Endometrium (tissue), 2 donors: Measurements from ENCODE around the gene SP100.
"Not testable (repeated sequence)": the region's sequence is repeated elsewhere in the genome, so short reads cannot be mapped to it uniquely, and the experiment has no call there.

Experiments
- FAIRE-seq: peaks from 2 replicates; lab custom pipeline; 2012; peaks lifted over from hg19 to GRCh38; lab: Jason Lieb, UNC
- donor health status: control.
- donor health status: control.

SP100 gene

GRCh38 chr2:230459216-230459615 lies 43.2 kb downstream of the SP100 start:
- FAIRE-seq = no peak

- no peak for FAIRE-seq
These were observed 55.1 kb downstream of the SP100 start for GRCh38 chr2:230471074-230471473.

DNA sequence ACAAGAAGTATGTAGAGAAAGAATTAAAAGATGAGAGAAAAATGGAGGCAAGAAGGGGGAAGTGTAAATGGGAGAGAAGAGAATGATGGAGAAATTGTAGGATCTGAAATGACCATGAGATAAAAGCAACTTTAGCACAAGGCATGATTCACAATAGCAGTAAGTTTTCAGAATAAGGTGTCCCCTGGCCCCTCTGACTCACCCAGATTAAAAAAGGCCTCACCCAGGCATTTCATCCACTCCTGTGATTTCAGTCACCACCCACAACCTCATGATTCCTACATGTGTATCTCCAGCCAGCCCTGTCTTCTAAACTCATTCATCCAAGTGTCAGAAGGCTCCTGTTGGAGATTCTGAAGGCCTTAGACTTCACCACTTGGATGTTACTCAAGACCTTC lies 56.6 kb downstream of the SP100 start:
- FAIRE-seq = no peak

- no peak for FAIRE-seq
These were observed 57.4 kb downstream of the SP100 start for GRCh38 chr2:230473378-230473777.

DNA sequence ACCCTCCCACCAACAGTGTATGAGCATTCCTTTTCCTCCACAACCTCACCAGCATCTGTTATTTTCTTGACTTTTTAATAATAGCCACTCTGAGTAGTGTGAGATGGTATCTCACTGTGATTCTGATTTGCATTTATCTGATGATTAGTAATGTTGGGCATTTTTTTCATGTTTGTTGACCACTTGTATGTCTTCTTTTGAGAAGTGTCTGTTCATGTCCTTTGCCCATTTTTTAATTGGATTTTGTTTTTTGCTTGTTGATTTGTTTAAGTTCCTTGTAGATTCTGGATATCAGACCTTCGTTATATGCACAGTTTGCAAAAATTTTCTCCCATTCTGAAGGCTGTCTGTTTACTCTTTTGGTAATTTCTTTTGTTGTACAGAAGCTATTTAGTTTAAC lies 59.1 kb downstream of the SP100 start:
- FAIRE-seq = no peak

DNA sequence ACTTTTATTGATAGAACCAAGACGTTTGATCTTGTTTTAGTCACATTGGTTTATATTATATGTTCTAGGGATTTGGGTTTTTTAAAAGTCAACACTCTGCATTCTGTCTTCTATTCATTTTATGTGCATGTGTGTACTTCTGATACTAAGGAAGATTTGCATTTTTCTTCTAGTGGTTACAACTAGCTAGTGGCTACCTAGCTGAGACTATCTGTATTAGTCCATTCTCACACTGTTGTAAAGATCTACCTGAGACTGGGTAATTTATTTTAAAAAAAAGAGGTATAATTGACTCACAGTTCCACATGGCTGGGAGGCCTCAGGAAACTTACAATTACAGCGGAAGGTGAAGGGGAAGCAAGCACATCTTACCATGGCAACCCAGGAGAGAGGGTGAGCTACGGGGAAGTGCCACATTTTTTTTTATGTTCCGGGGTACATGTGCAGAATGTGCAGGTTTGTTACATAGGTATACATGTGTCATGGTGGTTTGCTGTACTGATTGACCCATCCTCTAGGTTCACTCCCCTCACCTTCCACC lies 69.9 kb downstream of the SP100 start:
- FAIRE-seq = no peak

- not testable (repeated sequence) for FAIRE-seq
These were observed 75.2 kb downstream of the SP100 start for GRCh38 chr2:230491219-230491618.

GRCh38 chr2:230492107-230492506 lies 76.1 kb downstream of the SP100 start:
- FAIRE-seq = no peak

GRCh38 chr2:230494980-230495379 lies 79.0 kb downstream of the SP100 start:
- FAIRE-seq = no peak

GRCh38 chr2:230496891-230497290 lies 80.9 kb downstream of the SP100 start:
- FAIRE-seq = no peak

DNA sequence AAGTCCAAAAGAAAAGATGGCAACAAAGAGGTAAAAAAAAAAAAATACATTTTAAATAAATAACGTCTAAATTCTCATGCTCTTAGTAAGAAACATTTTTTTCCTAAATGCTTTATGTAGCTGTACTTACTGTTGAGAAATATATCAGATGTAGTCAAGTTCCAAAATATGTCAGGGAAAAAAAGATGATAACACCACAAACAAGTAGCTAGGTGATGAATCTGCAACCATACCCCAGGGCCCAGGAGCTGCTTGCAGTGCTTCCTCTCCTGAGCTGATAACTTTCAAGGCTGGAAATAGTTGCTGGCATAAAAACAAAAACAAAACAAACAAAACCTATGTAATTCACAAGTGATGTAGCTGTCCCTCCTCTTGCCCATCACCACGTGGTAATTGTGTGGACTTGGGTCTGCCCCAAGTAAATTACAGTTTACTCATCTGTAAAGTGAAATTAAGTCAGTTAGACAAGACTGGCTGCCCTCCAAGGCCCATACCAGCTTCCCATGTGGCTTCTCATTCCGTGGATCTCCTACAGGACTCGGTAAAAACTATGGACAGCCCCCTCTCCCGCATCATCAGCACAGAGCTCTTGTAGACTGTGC lies 82.6 kb downstream of the SP100 start:
- no peak for FAIRE-seq

- FAIRE-seq = no peak
These were observed 86.6 kb downstream of the SP100 start for GRCh38 chr2:230502593-230502992.

- FAIRE-seq = no peak
These were observed 87.8 kb downstream of the SP100 start for GRCh38 chr2:230503798-230504197.

DNA sequence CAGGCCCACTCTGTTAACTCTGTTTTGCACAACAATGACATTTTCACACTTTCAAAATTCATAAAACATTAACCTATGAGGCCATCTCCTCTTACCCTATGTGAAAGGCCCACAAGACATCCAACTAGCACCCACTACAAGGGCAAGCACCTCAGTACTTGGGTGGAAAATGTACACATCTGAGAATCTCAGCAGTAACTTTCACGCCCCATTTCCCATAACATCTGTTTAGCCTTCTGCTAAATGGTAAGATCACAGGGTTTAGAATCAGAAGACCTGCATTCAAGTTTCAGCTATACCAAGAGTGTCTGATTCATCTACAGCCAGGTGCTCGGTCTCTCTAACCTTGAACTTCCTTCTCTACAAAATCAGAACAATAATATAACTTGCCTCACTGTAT lies 89.2 kb downstream of the SP100 start:
- FAIRE-seq = no peak

DNA sequence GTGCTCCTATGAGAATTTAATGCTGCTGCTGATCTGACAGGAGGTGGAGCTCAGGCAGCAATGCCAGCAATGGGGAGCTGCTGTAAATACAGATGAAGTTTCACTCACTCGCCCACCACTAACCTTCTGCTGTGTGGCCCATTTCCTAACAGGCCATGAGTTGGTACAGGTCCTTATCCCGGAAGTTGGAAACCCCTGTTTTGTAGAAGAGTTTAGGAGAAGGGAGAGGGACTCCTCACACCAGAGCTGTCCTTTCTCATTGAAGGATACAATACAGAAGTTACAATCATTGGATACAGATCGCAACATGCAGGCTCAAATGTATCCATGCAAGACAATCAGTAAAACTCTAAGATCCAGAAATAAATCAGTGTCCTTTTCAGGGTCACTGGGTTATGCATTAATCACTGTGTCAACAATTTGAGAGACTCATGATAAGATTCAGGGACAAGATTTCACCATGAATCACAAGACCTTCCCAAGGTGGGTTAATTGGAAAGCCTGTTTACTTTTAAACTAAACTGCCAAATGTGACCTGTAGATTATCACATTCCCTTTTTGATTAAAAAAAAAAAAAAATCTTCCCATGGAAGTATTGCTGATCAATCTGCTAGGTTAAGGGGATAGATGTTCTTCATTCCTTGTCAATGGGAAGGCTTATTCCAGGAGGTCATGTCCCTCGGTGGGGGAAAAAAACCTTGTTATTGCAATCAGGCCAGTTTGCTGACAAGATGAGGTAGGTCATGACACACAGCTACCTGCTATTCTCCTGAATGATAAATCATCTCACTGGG lies 97.2 kb downstream of the SP100 start:
- FAIRE-seq = no peak

DNA sequence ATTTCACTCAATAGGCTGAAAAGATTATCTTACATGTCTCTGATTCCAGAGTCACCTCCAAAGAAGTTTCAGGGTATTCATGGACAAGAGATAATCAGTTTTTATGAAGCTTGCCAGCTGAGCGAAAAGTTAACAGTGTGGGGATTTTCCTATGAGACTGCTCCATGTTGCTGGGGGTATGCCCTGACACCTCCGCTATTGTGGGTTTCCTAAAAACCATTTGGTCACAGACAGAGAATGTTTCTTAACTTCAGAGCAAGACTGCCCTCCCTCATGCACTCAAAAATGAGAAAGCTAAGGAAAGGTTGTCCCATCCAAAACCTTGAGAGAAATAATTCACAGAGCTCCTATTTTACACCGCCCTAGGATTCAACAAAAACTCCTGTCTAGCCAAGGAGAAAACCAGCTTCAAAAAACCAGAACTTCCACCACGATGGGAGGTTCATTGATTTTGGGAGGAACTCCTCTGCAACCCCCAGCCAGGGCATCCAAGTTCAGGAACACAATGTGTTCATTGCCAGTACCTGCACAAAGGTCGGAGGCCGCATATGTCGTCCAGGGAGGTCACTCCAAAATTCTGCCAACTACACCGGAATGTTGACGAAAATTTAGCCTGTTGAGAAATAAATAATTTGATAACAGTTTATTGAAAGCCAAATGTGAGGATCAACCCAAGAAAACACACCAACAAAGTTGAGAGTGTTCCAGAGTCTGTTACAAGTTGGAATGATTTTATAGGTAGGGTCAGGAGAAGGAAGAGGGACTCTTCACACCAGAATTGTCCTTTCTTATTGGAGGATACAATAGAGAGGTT lies 104.3 kb downstream of the SP100 start:
- FAIRE-seq = no peak

- FAIRE-seq = no peak
These were observed 104.8 kb downstream of the SP100 start for GRCh38 chr2:230520875-230521155.

DNA sequence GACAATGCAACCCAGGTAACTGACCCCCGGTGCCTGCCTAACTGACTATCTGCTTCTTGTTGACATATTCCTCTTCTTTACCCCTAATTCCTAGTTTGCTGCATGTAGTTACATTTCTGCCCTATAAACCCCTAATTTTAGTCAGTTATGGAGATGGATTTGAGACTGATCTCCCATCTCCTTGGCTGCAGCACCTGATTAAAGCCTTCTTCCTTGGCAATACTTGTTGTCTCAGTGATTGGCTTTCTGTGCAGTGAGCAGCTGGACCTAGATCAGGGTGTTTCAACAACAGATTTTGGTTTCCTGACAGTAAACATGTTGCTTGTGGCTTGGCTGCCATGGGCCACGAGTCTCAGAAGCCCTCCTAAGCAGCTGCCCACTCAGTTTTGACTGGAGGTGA lies 105.4 kb downstream of the SP100 start:
- FAIRE-seq = no peak

DNA sequence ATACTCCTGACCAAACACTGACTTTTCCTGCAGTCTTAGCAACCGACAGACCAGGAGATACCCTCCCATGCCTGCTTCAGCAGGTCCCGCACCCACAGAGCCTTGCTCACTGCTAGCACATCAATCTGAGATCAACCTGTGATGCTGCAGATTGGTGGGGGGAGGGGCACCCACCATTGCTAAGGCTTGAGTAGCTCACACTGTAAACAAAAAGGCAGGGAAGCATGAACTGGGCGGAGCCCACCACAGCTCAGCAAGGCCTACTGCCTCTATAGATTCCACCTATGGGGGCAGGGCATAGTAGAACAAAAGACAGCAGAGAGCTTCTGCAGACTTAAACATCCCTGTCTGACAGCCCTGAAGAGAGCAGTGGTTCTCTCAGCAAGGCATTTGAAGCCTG lies 109.7 kb downstream of the SP100 start:
- no peak for FAIRE-seq

DNA sequence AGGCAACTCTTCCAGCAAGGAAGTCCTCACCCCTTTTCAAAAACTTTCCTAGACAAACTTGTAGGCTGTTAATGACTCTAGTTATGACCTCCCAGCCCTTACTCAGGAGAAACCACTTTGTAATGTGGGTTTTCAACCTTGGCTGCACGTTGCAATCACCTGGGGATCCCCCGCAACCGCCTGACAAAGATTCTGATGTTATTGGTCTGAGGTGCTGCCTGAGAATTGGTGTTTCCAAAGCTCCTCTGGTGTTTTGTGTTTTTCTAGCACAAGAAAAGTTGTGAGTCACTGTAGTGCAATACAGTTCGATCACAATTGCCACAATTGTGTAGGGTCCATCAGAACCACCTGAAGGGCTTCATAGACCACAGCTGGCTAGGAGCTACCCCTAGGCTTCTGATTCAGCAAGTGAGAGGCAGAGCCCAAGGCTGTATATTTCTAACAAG lies 121.6 kb downstream of the SP100 start:
- FAIRE-seq = no peak

DNA sequence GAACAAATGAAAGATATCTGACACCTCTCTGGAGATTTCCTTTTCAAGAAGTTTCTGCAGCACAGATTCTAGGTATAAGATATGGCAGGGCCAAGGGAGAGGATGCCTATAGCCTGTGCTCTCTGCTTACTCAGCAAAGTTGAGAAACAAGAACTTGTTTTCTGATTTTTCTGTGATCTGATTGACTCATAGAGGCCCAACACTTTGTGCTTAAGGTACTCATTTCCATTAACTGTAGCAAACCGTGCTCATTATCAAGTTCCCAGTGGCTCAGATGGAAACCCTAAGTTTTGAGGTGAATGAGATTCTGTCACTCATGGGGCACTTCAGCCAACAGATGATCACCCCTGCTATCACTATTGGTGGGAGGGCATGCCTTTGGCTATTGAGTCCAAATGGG lies 124.3 kb downstream of the SP100 start:
- no peak for FAIRE-seq

- FAIRE-seq = no peak
These were observed 126.0 kb downstream of the SP100 start for GRCh38 chr2:230541934-230542380.

DNA sequence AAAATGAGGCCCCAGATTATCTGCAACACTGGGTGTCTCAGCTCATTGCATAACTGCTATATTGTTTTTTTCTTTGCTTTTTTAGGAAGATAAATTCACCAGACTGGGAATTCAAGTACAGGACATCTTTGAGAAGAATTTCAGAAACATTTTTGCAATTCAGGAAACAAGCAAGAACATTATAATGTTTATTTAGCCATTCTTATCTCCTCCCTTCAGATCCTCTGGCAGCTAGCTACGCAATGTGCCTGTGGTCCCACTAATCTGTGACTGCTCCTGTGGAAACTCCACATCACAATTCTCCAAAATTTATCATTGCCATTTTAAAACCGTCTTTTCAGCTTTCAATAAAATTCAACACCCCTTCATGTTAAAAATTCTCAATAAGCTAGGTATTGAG lies 126.8 kb downstream of the SP100 start:
- FAIRE-seq = no peak
